Heart left ventricle (tissue), 16 donors: ENCODE results near the gene KDM8. TPM values are rescaled to one million over a fixed set of nuclear protein-coding genes. Genes with fewer than 3 reads are reported as not detected.
"Not testable (repeated sequence)": the region's sequence is repeated elsewhere in the genome, so short reads cannot be mapped to it uniquely, and the experiment has no call there.

Source experiments
- ATAC-seq, 4 donors: fragments of 200-7000 bp; cut with Tn5 transposase; one replicate each; pipeline ENCODE4 v1.9.1; 2020 to 2022; ENCODE audit warnings: moderate library complexity in 4 of 4, mild to moderate bottlenecking in 3 of 4, moderate number of reproducible peaks in 1 of 4
- DNase-seq, 5 donors: peaks; one replicate each; pipeline ENCODE4 v3.0.0-alpha.2; 2020
- H3K27ac ChIP-seq, 12 donors: fragments of 200-600 bp; sonication (generic) in 4 of 12; one replicate each; pipeline versions ENCODE4 v1.5.0 to v1.8.0; 2016 to 2022; ENCODE audit warnings: mild to moderate bottlenecking in 2 of 12
- H3K27me3 ChIP-seq, 9 donors: fragments of 200-600 bp; sonication (generic) in 2 of 9; one replicate each; pipeline versions ENCODE4 v1.5.1 to v1.8.0; 2016 to 2022; ENCODE audit warnings: mild to moderate bottlenecking in 3 of 9
- H3K36me3 ChIP-seq, 9 donors: fragments of 200-600 bp; sonication (generic) in 2 of 9; one replicate each; pipeline versions ENCODE4 v1.5.0 to v1.8.0; 2018 to 2022; ENCODE audit warnings: mild to moderate bottlenecking in 2 of 9
- H3K4me1 ChIP-seq, 12 donors: fragments of 200-600 bp; sonication (generic) in 4 of 12; one replicate each; pipeline versions ENCODE4 v1.5.0 to v1.8.0; 2016 to 2022; ENCODE audit warnings: mild to moderate bottlenecking in 3 of 12
- H3K4me3 ChIP-seq, 12 donors: fragments of 200-600 bp; sonication (generic) in 4 of 12; one replicate each; pipeline versions ENCODE4 v1.5.0 to v1.8.0; 2017 to 2022; ENCODE audit warnings: mild to moderate bottlenecking in 9 of 12, moderate library complexity in 4 of 12
- H3K9me3 ChIP-seq, 12 donors: fragments of 200-600 bp; sonication (generic) in 4 of 12; one replicate each; pipeline versions ENCODE4 v1.5.0 to v1.8.0; 2016 to 2022; ENCODE audit warnings: mild to moderate bottlenecking in 1 of 12
- POLR2A ChIP-seq, 2 donors: fragments of 450-650 bp; IDR thresholded peaks; one replicate each; pipeline ENCODE4 v1.6.1; 2017; ENCODE audit warnings: antibody characterized with exemption in 2 of 2, mild to moderate bottlenecking in 2 of 2, moderate library complexity in 2 of 2
- WGBS, 4 donors: extraction: QIAGEN DNeasy Blood & Tissue Kit in 2 of 4; methylation state at CpG; one replicate each; pipeline versions ENCODE4 v1.1.5 to v1.1.7; 2013 to 2018; 5-methylcytosine and 5-hydroxymethylcytosine counted together
- intact Hi-C, 10 donors: fragments of 100-400 bp; cut with DNase I; formaldehyde crosslinking; loops; one replicate each; pipeline versions ENCODE4 v1.11.1 to v1.14.2; 2022
- polyA plus RNA-seq, 2 donors: library from polyadenylated mRNA; stranded (reverse); fragments of 200-250 nt; gene quantifications; one replicate each; pipeline ENCODE4 v1.2.3, GENCODE V29; 2013
- total RNA-seq, 9 donors: library from RNA; depleted of rRNA in 2 of 9; stranded (reverse); fragments of >200 nt in 2 of 9; fragmentation: NEBNext Ultra II Directional in 3 of 9; extraction: Animal tissue kit (Norgen Biotek cat#: 25700) in 3 of 9; gene quantifications; one replicate each; pipeline versions ENCODE4 v1.1.0 to v1.2.4, GENCODE V29; 2016 to 2023
- TF ChIP-seq, protein P1 (sequence below), 12 donors: fragments of 200-600 bp; sonication (generic) in 4 of 12; IDR thresholded peaks; one replicate each; pipeline versions ENCODE4 v1.5.0 to v1.8.0; 2018 to 2022; ENCODE audit warnings: antibody characterized with exemption in 12 of 12, mild to moderate bottlenecking in 5 of 12
- donor health status: ischemic (EF 13 %, LVEDD 7.1; RV severe dilation, severe dysfunction).
- donor health status: healthy with polysubstance abuse.
- donor health status: DM: no; HTN: yes; CAD: no.
- donor health status: DM: no; HTN: no; CAD: no.
- donor health status: ischemic (EF 25% LVEDD 6.9; RV normal size, moderate dysfunction).
- donor health status: ischemic (EF 25% LVEDD 5.7; RV mildly dilated, moderate dysfunction).
- donor health status: healthy.
- donor health status: DM: yes; HTN: yes; CAD: no.
- donor health status: ischemic (EF 35%, LVEDD 5.7; RV mildly dilated, moderate dysfunction).
- donor health status: nonischemic (EF 11% LVEDD 7.7; RV severe dilation, severe dysfunction).
- donor health status: DM: yes; HTN: yes; CAD: no.
- donor health status: PGD.
- donor health status: ischemic (EF 29% LVEDD 5.4; RV normal size, mild dysfunction).
- donor health status: nonischemic (EF 23%, LVEDD 6.1; RV moderate dilation, normal function).

Gene KDM8
- total and polyA plus RNA-seq, 11 donors: 1.4 to 8.4 (median 3.5) TPM

DNA sequence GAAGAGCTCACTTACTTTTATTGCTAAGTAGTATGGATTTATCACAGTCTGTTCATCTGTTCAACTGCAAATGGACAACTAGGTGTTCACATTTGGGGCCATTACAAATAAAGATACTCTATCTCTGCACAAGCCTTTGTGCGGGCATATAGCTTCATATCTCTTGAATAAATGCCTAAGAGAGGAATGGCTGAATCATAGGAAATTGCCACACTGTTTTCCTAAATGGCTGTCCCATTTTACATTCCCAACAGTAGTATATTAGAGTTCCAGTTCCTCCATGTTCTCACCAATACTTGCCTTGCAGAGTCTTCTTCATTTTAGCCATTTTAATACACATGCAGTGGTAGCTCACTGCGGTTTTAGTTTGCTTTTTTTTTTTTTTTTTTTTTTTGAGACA, 44.7 kb downstream of the KDM8 start:
- ATAC-seq (no peak), DNase-seq (no peak)
- no peak overlapping the region for H3K4me3 ChIP-seq
- no peaks in the 10 kb centered on the region for H3K27me3 ChIP-seq
- H3K9me3 ChIP-seq: no peaks in the 10 kb centered on the region
- peaks cover 0 to 39% (median 17%) of the 10 kb centered on the region in 12 donors for H3K4me1 ChIP-seq
- WGBS, 4 donors: 94 to 96% (median 95%) methylated on average over 2 of the region's 2 CpGs
- TF ChIP-seq POLR2A (IDR thresholded peaks at IDR 0.05): no peak
- TF ChIP-seq, protein P1, sequence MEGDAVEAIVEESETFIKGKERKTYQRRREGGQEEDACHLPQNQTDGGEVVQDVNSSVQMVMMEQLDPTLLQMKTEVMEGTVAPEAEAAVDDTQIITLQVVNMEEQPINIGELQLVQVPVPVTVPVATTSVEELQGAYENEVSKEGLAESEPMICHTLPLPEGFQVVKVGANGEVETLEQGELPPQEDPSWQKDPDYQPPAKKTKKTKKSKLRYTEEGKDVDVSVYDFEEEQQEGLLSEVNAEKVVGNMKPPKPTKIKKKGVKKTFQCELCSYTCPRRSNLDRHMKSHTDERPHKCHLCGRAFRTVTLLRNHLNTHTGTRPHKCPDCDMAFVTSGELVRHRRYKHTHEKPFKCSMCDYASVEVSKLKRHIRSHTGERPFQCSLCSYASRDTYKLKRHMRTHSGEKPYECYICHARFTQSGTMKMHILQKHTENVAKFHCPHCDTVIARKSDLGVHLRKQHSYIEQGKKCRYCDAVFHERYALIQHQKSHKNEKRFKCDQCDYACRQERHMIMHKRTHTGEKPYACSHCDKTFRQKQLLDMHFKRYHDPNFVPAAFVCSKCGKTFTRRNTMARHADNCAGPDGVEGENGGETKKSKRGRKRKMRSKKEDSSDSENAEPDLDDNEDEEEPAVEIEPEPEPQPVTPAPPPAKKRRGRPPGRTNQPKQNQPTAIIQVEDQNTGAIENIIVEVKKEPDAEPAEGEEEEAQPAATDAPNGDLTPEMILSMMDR (IDR thresholded peaks at IDR 0.05): no peak
- intact Hi-C loops: loop anchor here in 1 of 10 donors (10.0 kb wide), 1 partner anchor 67 kb away; the partner anchor contains the start of gene IL4R
- no peak overlapping the region for H3K27ac ChIP-seq
- H3K36me3 ChIP-seq: peaks cover 0 to 7% (median 0%) of the 10 kb centered on the region in 9 donors

DNA sequence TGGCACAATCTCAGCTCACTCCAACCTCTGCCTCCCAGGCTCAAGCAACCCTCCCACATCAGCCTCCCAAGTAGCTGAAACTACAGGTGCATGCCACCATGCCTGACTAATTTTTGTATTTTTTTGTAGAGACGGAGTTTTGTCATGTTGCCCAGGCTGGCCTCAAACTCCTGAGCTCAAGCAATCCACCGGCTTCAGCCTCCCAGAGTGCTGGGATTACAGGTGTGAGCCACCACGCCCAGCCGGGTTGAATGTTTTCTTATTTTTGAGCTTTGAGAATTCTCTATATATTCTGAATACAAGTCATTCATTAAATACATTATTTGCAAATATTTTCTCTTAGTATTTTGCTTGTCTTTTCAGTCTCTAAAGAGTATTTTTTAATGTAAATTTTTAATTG, 45.6 kb downstream of the KDM8 start:
- not testable (repeated sequence) for H3K27ac ChIP-seq, H3K36me3 ChIP-seq, H3K27me3 ChIP-seq, H3K9me3 ChIP-seq, DNase-seq, ATAC-seq, H3K4me3 ChIP-seq
- intact Hi-C loops: loop anchor here in 1 of 10 donors (10.0 kb wide), 1 partner anchor 66 kb away; the partner anchor contains the start of gene IL4R
- 94 to 99% (median 98%) methylated on average over 4 of the region's 4 CpGs for WGBS, 4 donors
- peaks cover 0 to 38% (median 11%) of the 10 kb centered on the region in 12 donors for H3K4me1 ChIP-seq

GRCh38 chr16:27251541-27252205, 48.3 kb downstream of the KDM8 start:
- TF ChIP-seq POLR2A (IDR thresholded peaks at IDR 0.05): no peak
- TF ChIP-seq, protein P1 (IDR thresholded peaks at IDR 0.05): no peak
- ATAC-seq (no peak), DNase-seq (no peak)
- no peak overlapping the region for H3K4me3 ChIP-seq
- H3K27ac ChIP-seq: no peak overlapping the region
- H3K27me3 ChIP-seq: no peaks in the 10 kb centered on the region
- WGBS, 4 donors: 94 to 97% (median 95%) methylated on average over 8 of the region's 8 CpGs
- no peaks in the 10 kb centered on the region for H3K9me3 ChIP-seq
- H3K36me3 ChIP-seq: peaks cover 0 to 25% (median 14%) of the 10 kb centered on the region in 9 donors
- H3K4me1 ChIP-seq: peaks cover 0 to 24% (median 4%) of the 10 kb centered on the region in 12 donors
- intact Hi-C loops: no loop called here

GRCh38 chr16:27252206-27252585, 48.9 kb downstream of the KDM8 start:
- no peak for TF ChIP-seq POLR2A (IDR thresholded peaks at IDR 0.05)
- TF ChIP-seq, protein P1 (IDR thresholded peaks at IDR 0.05): no peak
- ATAC-seq (no peak), DNase-seq (no peak)
- Histone ChIP-seq H3K4me1 (peaks cover 0 to 20% (median 4%) of the 10 kb centered on the region in 12 donors), H3K36me3 (peaks cover 0 to 30% (median 19%) of the 10 kb centered on the region in 9 donors), H3K27me3 (no peaks in the 10 kb centered on the region), H3K4me3 (no peak overlapping the region), H3K9me3 (no peaks in the 10 kb centered on the region), H3K27ac (no peak overlapping the region)
- intact Hi-C loops: no loop called here
- 94 to 97% (median 95%) methylated on average over 6 of the region's 6 CpGs for WGBS, 4 donors
